ENCODE results near the gene FNTB.

The FNTB gene

DNA sequence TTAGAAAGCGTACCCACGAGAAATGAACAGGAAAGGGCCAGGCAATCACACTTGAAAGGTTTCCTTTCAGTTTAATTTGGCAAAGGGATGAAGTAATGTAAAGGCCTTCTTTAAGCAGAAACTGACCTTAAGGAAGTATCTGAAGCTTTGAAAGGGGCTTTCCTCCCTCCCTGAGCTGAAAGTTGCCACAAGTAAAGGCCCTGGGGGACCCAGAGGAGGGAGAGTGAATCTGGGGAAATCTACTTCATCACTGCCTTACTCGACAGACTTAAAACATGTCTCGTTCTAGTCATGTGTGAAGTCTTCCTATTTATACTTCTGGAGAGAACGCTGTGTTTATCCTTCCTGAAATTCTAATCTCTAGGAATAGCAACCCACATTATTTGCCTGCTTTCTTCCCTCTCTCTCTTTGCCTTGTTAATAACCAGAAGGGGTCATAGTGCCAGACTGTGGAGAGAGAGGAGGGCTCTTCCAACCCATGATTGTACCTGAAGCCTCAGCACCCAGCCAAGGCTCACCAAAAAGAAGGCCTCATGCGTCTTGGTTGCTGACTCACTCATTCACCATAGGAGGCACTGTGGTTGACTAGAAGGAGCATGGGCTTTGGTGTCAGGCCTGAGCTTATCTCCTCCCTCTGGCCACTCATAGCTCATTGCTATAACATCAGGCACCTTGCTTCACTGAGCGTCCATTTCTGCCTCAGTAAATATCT lies 33.9 kb upstream of the FNTB start:
- DNase-seq (ENCODE audit: low read depth in 2 of 2, low spot score in 1 of 2): no peak

DNA sequence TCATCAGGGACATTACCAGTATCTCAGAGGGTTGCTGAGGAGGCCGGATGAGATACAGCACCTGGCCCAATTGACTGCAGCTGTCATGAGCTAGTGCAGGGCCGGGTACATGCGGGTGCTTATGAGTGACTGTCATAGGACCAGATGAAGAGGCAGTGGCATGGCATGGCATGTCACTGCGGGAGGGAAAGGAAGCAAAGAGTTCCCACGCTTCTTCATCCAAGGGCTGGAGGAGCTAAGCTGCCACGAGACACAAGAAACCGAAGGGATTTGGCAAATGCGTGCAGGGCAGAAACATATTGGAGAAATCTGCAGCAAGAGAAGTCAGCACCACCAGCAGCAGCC lies 33.4 kb upstream of the FNTB start:
- no peak for DNase-seq (ENCODE audit: low read depth in 2 of 2, low spot score in 1 of 2)

DNA sequence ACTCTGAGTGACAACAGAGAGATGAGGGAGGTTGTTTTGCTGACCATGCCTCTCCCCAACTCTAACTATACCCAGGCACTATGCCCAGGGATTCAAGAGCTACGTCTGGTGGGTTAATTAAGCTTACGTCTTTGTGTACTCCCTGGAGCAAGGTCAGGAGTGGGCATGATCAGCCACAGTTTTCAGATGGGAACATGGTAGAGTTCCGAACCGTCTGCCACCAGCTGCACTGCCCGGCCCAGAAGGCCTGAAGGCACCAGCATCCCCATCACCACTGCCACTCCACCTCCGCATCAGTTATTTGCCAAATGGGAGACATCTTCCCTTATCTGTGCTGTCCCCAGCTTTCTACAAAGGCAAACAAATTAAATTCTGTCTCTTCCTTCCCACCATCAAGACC lies 33.0 kb upstream of the FNTB start:
- DNase-seq (ENCODE audit: low read depth in 2 of 2, low spot score in 1 of 2): no peak

- no peak for DNase-seq (ENCODE audit: low read depth in 2 of 2, low spot score in 1 of 2)
These were observed 32.0 kb upstream of the FNTB start for GRCh38 chr14:64954491-64955240.

- no peak for DNase-seq (ENCODE audit: low read depth in 2 of 2, low spot score in 1 of 2)
These were observed 31.4 kb upstream of the FNTB start for GRCh38 chr14:64955297-64955696.

GRCh38 chr14:64956697-64957406 lies 29.8 kb upstream of the FNTB start:
- DNase-seq (ENCODE audit: low read depth in 2 of 2, low spot score in 1 of 2): no peak

DNA sequence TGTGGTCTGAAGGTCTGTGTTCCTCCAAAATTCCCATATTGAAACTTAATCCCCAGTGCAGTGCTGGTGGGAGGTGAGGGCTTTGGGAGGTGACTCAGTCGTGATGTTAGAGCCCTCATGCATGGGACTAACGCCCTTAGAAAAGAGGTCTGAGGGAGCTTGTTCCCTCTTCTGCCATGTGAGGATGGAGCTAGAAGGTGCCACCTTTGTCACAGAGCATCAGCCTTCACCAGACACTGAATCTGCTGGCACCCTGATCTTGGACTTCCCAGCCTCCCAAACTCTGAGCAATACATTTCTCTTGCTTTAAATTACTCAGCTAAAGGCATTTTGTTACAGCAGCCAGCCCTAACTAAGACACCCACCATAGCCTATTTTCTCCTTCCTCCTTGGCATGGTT lies 28.5 kb upstream of the FNTB start:
- DNase-seq (ENCODE audit: low read depth in 2 of 2, low spot score in 1 of 2): no peak

- DNase-seq (ENCODE audit: low read depth in 2 of 2, low spot score in 1 of 2): no peak
These were observed 28.0 kb upstream of the FNTB start for GRCh38 chr14:64958743-64959142.

GRCh38 chr14:64960762-64961276 lies 25.9 kb upstream of the FNTB start:
- no peak for DNase-seq (ENCODE audit: low read depth in 2 of 2, low spot score in 1 of 2)

DNA sequence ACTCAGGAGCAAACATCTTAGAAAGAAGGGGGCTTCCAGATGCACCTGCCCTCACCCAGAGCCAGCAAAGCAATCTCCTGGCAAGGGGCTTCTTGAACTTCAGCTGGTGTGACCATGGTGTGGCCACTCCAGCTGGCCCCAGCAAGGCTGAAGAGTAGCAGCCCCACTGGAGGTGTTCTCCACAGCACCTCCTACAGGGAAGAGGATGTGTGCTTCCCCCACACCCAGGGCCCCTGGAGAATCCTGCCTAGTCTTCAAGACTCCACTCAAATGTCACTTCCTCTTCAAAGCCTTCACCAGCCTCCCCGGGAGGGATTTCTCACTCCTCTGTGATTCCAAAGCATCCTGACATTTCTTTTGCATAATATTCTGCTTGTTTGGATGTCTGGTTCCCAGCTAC lies 23.1 kb upstream of the FNTB start:
- no peak for DNase-seq (ENCODE audit: low read depth in 2 of 2, low spot score in 1 of 2)

- DNase-seq (ENCODE audit: low read depth in 2 of 2, low spot score in 1 of 2): no peak
These were observed 21.2 kb upstream of the FNTB start for GRCh38 chr14:64965356-64966000.

DNA sequence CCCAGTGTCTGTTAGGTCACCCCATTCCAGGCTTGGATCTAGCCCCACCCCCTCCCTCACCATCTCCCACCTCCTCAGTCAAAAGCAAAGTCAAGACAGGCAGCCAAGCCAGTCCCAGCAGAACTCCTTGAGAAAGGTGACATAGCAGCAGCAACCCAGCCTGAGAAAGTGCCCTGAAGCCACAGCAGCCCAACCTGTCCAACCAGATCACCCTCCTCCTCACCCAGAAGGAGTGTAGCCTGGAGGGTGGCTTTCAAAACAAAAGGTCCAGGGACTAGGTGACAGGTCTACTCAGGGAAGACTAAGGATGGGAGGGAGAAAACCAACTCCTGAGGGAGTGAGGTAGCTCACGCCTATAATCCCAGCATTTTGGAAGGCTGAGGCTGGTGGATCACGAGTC lies 19.7 kb upstream of the FNTB start:
- no peak for DNase-seq (ENCODE audit: low read depth in 2 of 2, low spot score in 1 of 2)

DNA sequence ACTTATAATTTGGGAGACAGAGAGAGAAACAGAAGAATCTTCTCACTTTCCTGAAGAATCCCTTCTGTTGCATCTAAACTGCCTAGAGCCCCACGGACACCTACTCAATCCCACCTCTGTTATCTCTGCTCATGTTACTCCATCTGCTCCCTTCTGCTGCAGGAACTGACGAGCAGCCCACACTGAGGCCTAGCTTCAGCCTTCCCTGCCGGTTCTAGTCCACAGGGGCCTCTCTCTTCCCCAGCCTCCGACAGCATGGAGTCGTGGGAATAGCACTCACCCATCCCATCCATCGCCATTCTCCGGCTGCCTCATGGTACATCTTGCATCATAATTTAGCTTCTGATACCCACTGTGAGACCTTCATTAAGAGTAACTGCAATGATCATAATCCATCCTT lies 18.5 kb upstream of the FNTB start:
- no peak for DNase-seq (ENCODE audit: low read depth in 2 of 2, low spot score in 1 of 2)

- DNase-seq (ENCODE audit: low read depth in 2 of 2, low spot score in 1 of 2): no peak
These were observed 18.0 kb upstream of the FNTB start for GRCh38 chr14:64968651-64969050.

GRCh38 chr14:64970041-64970440 lies 16.7 kb upstream of the FNTB start:
- DNase-seq (ENCODE audit: low read depth in 2 of 2, low spot score in 1 of 2): no peak

- DNase-seq (ENCODE audit: low read depth in 2 of 2, low spot score in 1 of 2): no peak
These were observed 15.8 kb upstream of the FNTB start for GRCh38 chr14:64970776-64971477.

DNA sequence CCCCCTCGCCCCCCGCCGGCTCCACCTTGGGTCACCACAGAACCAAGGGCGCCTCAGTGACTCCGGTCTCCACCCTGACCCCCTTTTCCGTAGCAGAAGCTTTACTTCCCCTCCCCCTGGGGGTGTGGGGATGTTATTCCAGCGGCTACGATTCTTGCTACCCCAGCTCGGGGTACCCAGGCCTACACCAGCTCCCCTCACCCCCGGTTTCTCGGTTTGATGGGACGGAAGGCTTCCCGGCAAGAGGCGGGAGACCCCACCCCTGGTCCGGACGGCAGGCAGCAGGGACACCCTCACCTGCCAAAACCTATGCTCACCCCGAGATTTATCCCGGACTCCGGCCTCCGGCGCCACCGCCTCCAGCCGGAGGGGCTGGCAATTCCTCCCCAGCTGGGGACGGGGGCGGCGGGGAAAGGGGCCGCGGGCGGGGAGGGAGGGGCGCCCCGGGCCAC lies 15.2 kb upstream of the FNTB start:
- DNase-seq (ENCODE audit: low read depth in 2 of 2, low spot score in 1 of 2): no peak

- no peak for DNase-seq (ENCODE audit: low read depth in 2 of 2, low spot score in 1 of 2)
These were observed 14.5 kb upstream of the FNTB start, which contains the start of gene RAB15 for GRCh38 chr14:64971943-64972791. Gene RAB15 (minus strand): TSS chr14:64972336. CDS start chr14:64972076, 260 bp downstream.

- DNase-seq (ENCODE audit: low read depth in 2 of 2, low spot score in 1 of 2): no peak
These were observed 13.7 kb upstream of the FNTB start for GRCh38 chr14:64973026-64973442.

DNA sequence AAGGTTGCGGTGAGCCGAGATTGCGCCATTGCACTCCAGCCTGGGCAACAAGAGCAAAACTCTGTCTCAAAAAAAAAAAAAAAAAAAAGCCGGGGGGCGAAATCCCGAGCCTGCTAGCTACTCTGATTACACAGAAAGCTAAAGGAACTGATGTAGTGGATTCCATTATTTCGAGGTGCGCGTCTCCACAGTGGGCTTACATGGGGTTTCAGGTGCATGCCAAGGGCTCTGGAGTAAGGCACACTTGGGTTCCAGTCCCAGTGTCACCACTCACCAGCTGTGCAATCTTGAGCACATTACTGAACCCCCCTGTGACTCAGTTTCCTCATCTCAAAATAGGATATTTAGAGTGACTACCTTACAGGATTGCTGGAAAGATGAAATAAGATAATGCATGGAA lies 12.9 kb upstream of the FNTB start:
- DNase-seq (ENCODE audit: low read depth in 2 of 2, low spot score in 1 of 2): no peak

All from stimulated activated CD8-positive, alpha-beta memory T cell treated with anti-CD3 and anti-CD28 coated beads, Interleukin-4, amount 100 ng/mL, for 1 hour (primary cell).